Gastrocnemius medialis (tissue), 4 donors: ENCODE data around the gene DNAJC1.

Experiments used
- CTCF ChIP-seq, 5 experiments: fragments of 450-650 bp in 3 of 5; fragments of 200-600 bp in 2 of 5; sonication (generic) in 2 of 5; IDR thresholded peaks in 4 of 5; conservative IDR thresholded peaks in 1 of 5; 1 replicate in 4 of 5; 2 replicates in 1 of 5; pipeline ENCODE4 v1.5.1; 2016 to 2019; ENCODE audit warnings: antibody characterized with exemption in 5 of 5, mild to moderate bottlenecking in 3 of 5, moderate library complexity in 3 of 5
- POLR2A ChIP-seq, 2 donors: fragments of 450-650 bp; IDR thresholded peaks; one replicate each; pipeline ENCODE4 v1.6.1; 2017; ENCODE audit warnings: antibody characterized with exemption in 2 of 2, mild to moderate bottlenecking in 2 of 2, moderate library complexity in 2 of 2

- TF ChIP-seq CTCF (IDR thresholded peaks at IDR 0.05 in 4 of 5, conservative IDR thresholded peaks at IDR 0.05 in 1 of 5) (no peak), POLR2A (IDR thresholded peaks at IDR 0.05) (no peak)
Measured at GRCh38 chr10:21843645-21844044, 159.9 kb downstream of the DNAJC1 start.
